ENCODE measurements around the gene SYNDIG1. TPM values are rescaled to one million over a fixed set of nuclear protein-coding genes. Genes with fewer than 3 reads are reported as not detected.

SYNDIG1 gene
- total RNA-seq, 4 donors from 2014 or later: 0.20 to 1.3 (median 0.66) TPM; not detected in 1

GRCh38 chr20:24444526-24445190 lies 24.8 kb upstream of the SYNDIG1 start:
- TF ChIP-seq POLR2A (IDR thresholded peaks at IDR 0.05) (no peak), CTCF (IDR thresholded peaks at IDR 0.05 in 4 of 5, conservative IDR thresholded peaks at IDR 0.05 in 1 of 5) (no peak)
- DNase-seq (no peak), ATAC-seq (no peak)
- no peak overlapping the region for H3K27ac ChIP-seq
- H3K27me3 ChIP-seq: no peaks in the 10 kb centered on the region
- in situ Hi-C loops (cut with MboI; ENCODE audit: low sequenced_read_pairs in 4 of 4) (no loop called here), intact Hi-C loops (cut with DNase I; ENCODE audit: low total_unique reads) (no loop called here)
- H3K4me1 ChIP-seq: no peaks in the 10 kb centered on the region
- H3K9me3 ChIP-seq: no peaks in the 10 kb centered on the region
- H3K36me3 ChIP-seq: no peaks in the 10 kb centered on the region
- H3K4me3 ChIP-seq: no peak overlapping the region

- intact Hi-C loops (cut with DNase I; ENCODE audit: low total_unique reads): no loop called here
- H3K4me1 ChIP-seq: no peaks in the 10 kb centered on the region
- H3K27me3 ChIP-seq: no peaks in the 10 kb centered on the region
- H3K4me3 ChIP-seq: no peak overlapping the region
- ATAC-seq: no peak
- no peak for DNase-seq
- H3K9me3 ChIP-seq: no peaks in the 10 kb centered on the region
- in situ Hi-C loops (cut with MboI; ENCODE audit: low sequenced_read_pairs in 4 of 4): no loop called here
- no peaks in the 10 kb centered on the region for H3K36me3 ChIP-seq
- TF ChIP-seq CTCF (IDR thresholded peaks at IDR 0.05 in 4 of 5, conservative IDR thresholded peaks at IDR 0.05 in 1 of 5) (no peak), POLR2A (IDR thresholded peaks at IDR 0.05) (no peak)
- no peak overlapping the region for H3K27ac ChIP-seq
Observed at GRCh38 chr20:24445510-24446170, 23.8 kb upstream of the SYNDIG1 start.

GRCh38 chr20:24446811-24447210 lies 22.6 kb upstream of the SYNDIG1 start:
- no peak for TF ChIP-seq POLR2A (IDR thresholded peaks at IDR 0.05)
- TF ChIP-seq CTCF (IDR thresholded peaks at IDR 0.05 in 4 of 5, conservative IDR thresholded peaks at IDR 0.05 in 1 of 5): no peak
- Histone ChIP-seq H3K27me3 (no peaks in the 10 kb centered on the region), H3K4me1 (no peaks in the 10 kb centered on the region), H3K36me3 (no peaks in the 10 kb centered on the region), H3K27ac (no peak overlapping the region), H3K9me3 (no peaks in the 10 kb centered on the region), H3K4me3 (no peak overlapping the region)
- ATAC-seq (no peak), DNase-seq (no peak)
- in situ Hi-C loops (cut with MboI; ENCODE audit: low sequenced_read_pairs in 4 of 4) (no loop called here), intact Hi-C loops (cut with DNase I; ENCODE audit: low total_unique reads) (no loop called here)

GRCh38 chr20:24448170-24448569 lies 21.3 kb upstream of the SYNDIG1 start:
- Histone ChIP-seq H3K4me3 (no peak overlapping the region), H3K9me3 (no peaks in the 10 kb centered on the region), H3K4me1 (no peaks in the 10 kb centered on the region), H3K27ac (no peak overlapping the region), H3K36me3 (no peaks in the 10 kb centered on the region), H3K27me3 (no peaks in the 10 kb centered on the region)
- DNase-seq: no peak
- in situ Hi-C loops (cut with MboI; ENCODE audit: low sequenced_read_pairs in 4 of 4): no loop called here
- ATAC-seq: no peak
- TF ChIP-seq CTCF (IDR thresholded peaks at IDR 0.05 in 4 of 5, conservative IDR thresholded peaks at IDR 0.05 in 1 of 5) (no peak), POLR2A (IDR thresholded peaks at IDR 0.05) (no peak)
- intact Hi-C loops (cut with DNase I; ENCODE audit: low total_unique reads): no loop called here

Measured in gastrocnemius medialis (tissue), 4 donors.